HL-60 (cell line): Measurements from ENCODE around the gene TM7SF2.

Experiments
- CTCF ChIP-seq: IDR thresholded peaks from one replicate; pipeline ENCODE4 v1.5.1; 2011; ENCODE audit warnings: low read length, control low read depth, inconsistent platforms; ENCODE audit not compliant: insufficient read depth
- POLR2AphosphoS5 ChIP-seq: IDR thresholded peaks from 2 replicates; pipeline ENCODE4 v1.6.1; 2012; ENCODE audit warnings: low read depth
- REST ChIP-seq: IDR thresholded peaks from 2 replicates; pipeline ENCODE4 v1.6.1; 2012; ENCODE audit warnings: low read depth; ENCODE audit not compliant: insufficient replicate concordance

- TF ChIP-seq CTCF (no peak), REST (no peak), POLR2AphosphoS5 (no peak)
Measured at GRCh38 chr11:65103476-65103875, 8.2 kb upstream of the TM7SF2 start.
